Colonic mucosa (tissue), 4 donors: Measurements from ENCODE around the gene RPRD2. TPM values are rescaled to one million over a fixed set of nuclear protein-coding genes. Genes with fewer than 3 reads are reported as not detected.

Experiments
- DNase-seq: peaks from one replicate; pipeline ENCODE4 v3.0.0-alpha.2; 2020
- H3K27ac ChIP-seq: fragments of 200-600 bp; one replicate; pipeline ENCODE4 v1.8.0; 2021
- H3K27me3 ChIP-seq: fragments of 200-600 bp; one replicate; pipeline ENCODE4 v1.8.0; 2021
- H3K36me3 ChIP-seq: fragments of 200-600 bp; one replicate; pipeline ENCODE4 v1.8.0; 2021
- H3K4me1 ChIP-seq: fragments of 200-600 bp; one replicate; pipeline ENCODE4 v1.8.0; 2021; ENCODE audit warnings: mild to moderate bottlenecking
- H3K4me3 ChIP-seq: fragments of 200-600 bp; one replicate; pipeline ENCODE4 v1.8.0; 2021
- H3K9ac ChIP-seq, 2 donors: one replicate each; pipeline ENCODE4 v1.7.0; 2013; ENCODE audit warnings: control low read depth in 2 of 2, low read depth in 2 of 2, low read length in 2 of 2
- H3K9me3 ChIP-seq: fragments of 200-600 bp; one replicate; pipeline ENCODE4 v1.8.0; 2021
- intact Hi-C: fragments of 100-400 bp; cut with DNase I; formaldehyde crosslinking; loops from one replicate; pipeline ENCODE4 v1.14.1; 2022
- total RNA-seq, 2 donors: library from RNA; stranded (reverse); fragmentation: NEBNext Ultra II Directional in 1 of 2; extraction: Animal tissue kit (Norgen Biotek cat#: 25700) in 1 of 2; gene quantifications; one replicate each; pipeline ENCODE4 v1.2.1, GENCODE V29; 2021
- TF ChIP-seq, protein P1 (sequence below): fragments of 200-600 bp; IDR thresholded peaks from one replicate; pipeline ENCODE4 v1.8.0; 2022; ENCODE audit warnings: antibody characterized with exemption, mild to moderate bottlenecking
- donor health status: healthy.
- donor health status: DM: no; HTN: no; CAD: no.
- donor health status: DM: no; HTN: no; CAD: no.

RPRD2 gene
- total RNA-seq, 2 donors from 2014 or later, result 27.0 to 28.9 TPM

DNA sequence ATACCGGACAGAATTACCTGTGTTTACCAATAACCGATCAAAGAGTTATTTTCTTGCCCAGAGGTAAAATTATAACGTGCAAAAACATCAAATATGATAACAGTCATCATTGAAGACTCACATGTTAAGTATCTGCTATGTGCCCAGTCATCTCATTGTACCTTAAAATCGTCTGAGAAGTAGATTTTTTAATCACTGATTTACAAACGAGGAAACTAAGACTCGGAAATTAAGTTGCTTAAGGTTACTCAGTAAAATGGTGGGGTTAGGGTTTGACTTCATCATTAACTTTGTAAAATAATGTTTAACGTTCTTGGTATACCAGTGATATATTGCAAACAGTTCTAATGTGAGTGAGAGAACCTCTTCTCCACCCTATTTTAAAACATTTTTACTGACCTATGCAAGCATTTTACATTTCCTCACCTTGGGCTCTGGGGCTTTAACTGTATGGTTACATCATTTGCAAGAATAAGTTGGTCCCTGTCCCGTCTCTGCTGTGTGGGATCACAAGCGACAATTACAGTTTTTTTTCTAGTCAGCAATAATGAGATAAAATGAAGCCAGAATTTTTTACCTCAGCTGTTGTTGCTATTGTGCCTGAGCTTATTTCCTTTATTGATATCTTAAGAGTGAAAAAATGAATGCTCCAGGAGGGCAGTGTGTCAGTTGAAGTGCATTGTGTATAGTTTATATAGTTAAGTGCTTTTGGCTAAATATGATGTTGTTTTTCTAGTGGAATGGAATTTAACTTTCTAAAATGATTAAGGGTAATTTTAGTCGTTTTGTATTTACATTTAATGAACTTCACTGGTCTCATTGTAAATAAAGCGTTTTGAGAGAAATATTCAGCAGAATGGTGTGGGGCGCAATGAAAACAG lies 2.7 kb downstream of the RPRD2 start:
- Histone ChIP-seq H3K9me3 (no peaks in the 10 kb centered on the region), H3K4me1 (no peaks in the 10 kb centered on the region), H3K4me3 (peak overlapping the region; percentile 41), H3K27ac (peak overlapping the region; percentile 96), H3K36me3 (no peaks in the 10 kb centered on the region), H3K9ac (peak overlapping the region in 1 of 2 donors; percentile 82), H3K27me3 (no peaks in the 10 kb centered on the region)
- TF ChIP-seq, protein P1, sequence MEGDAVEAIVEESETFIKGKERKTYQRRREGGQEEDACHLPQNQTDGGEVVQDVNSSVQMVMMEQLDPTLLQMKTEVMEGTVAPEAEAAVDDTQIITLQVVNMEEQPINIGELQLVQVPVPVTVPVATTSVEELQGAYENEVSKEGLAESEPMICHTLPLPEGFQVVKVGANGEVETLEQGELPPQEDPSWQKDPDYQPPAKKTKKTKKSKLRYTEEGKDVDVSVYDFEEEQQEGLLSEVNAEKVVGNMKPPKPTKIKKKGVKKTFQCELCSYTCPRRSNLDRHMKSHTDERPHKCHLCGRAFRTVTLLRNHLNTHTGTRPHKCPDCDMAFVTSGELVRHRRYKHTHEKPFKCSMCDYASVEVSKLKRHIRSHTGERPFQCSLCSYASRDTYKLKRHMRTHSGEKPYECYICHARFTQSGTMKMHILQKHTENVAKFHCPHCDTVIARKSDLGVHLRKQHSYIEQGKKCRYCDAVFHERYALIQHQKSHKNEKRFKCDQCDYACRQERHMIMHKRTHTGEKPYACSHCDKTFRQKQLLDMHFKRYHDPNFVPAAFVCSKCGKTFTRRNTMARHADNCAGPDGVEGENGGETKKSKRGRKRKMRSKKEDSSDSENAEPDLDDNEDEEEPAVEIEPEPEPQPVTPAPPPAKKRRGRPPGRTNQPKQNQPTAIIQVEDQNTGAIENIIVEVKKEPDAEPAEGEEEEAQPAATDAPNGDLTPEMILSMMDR, result no peak
- intact Hi-C loops, result no loop called here
- DNase-seq, result no peak

- intact Hi-C loops, result no loop called here
- TF ChIP-seq, protein P1, result no peak
- Histone ChIP-seq H3K27me3 (no peaks in the 10 kb centered on the region), H3K27ac (no peak overlapping the region), H3K4me3 (no peak overlapping the region), H3K9ac (no peak overlapping the region), H3K9me3 (no peaks in the 10 kb centered on the region), H3K36me3 (no peaks in the 10 kb centered on the region), H3K4me1 (no peaks in the 10 kb centered on the region)
- DNase-seq, result no peak
Observed at GRCh38 chr1:150371110-150371509, 7.2 kb downstream of the RPRD2 start.

DNA sequence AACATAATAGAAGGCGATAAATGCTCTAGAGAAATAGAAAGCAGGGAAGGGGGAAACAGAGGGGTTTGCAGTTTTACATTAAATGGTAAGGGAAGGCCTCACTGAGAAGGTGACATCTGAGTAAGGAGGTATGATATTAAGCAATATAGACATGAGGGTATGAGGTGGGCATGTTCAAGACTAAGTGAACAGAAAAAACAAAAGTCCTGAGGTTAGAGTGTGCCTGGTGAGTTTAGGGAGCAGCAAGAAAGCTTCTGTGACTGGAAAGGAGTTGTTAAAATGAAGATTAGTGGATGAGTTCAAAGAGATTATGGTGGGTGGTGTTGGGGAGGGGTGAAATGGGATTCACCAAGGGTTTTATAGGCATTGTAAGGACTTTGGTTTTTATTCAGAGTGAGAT lies 8.6 kb downstream of the RPRD2 start:
- Histone ChIP-seq H3K9ac (no peak overlapping the region), H3K36me3 (no peaks in the 10 kb centered on the region), H3K4me1 (no peaks in the 10 kb centered on the region), H3K27me3 (no peaks in the 10 kb centered on the region), H3K4me3 (no peak overlapping the region), H3K27ac (no peak overlapping the region), H3K9me3 (no peaks in the 10 kb centered on the region)
- DNase-seq, result no peak
- TF ChIP-seq, protein P1, result no peak
- intact Hi-C loops, result no loop called here

DNA sequence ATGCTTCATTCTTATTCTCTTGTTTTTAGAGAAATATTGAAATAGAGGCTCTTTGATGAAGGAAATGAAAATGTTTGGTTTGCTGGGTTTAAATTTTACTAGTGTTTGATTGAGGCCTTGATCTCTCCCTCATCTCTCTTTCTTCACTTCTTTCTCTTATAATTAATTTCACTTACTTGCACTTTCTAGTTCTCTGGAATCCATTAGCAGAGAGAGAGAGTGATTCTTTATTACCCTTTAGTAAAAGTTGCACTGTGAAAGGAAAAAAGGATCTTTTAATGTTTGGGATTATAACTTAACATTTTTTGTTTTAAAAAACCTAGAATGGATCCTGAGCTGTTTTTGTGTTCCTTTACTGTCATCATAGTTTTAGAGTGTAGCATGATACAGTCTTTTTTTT lies 12.2 kb downstream of the RPRD2 start:
- intact Hi-C loops, result no loop called here
- no peaks in the 10 kb centered on the region for H3K4me1 ChIP-seq
- H3K4me3 ChIP-seq, result no peak overlapping the region

GRCh38 chr1:150383631-150384324 lies 19.8 kb downstream of the RPRD2 start:
- no peak for DNase-seq
- no peak overlapping the region for H3K4me3 ChIP-seq
- no peak overlapping the region for H3K9ac ChIP-seq
- intact Hi-C loops, result no loop called here
- no peak overlapping the region for H3K27ac ChIP-seq
- TF ChIP-seq, protein P1, result no peak
- no peaks in the 10 kb centered on the region for H3K27me3 ChIP-seq
- no peaks in the 10 kb centered on the region for H3K9me3 ChIP-seq
- H3K36me3 ChIP-seq, result no peaks in the 10 kb centered on the region
- peaks cover 6% of the 10 kb centered on the region for H3K4me1 ChIP-seq

More for the DNA sequence above, 12.2 kb downstream of the RPRD2 start:
- DNase-seq, result no peak
- H3K9me3 ChIP-seq, result no peaks in the 10 kb centered on the region
- TF ChIP-seq, protein P1, result no peak
- no peak overlapping the region for H3K27ac ChIP-seq
- no peak overlapping the region for H3K9ac ChIP-seq
- H3K36me3 ChIP-seq, result no peaks in the 10 kb centered on the region
- no peaks in the 10 kb centered on the region for H3K27me3 ChIP-seq
